ENCODE data around the gene PGAM2. TPM values are rescaled to one million over a fixed set of nuclear protein-coding genes. Genes with fewer than 3 reads are reported as not detected.

PGAM2 gene
- total RNA-seq, 1 experiment from 2014 or later: 2.9 TPM

DNA sequence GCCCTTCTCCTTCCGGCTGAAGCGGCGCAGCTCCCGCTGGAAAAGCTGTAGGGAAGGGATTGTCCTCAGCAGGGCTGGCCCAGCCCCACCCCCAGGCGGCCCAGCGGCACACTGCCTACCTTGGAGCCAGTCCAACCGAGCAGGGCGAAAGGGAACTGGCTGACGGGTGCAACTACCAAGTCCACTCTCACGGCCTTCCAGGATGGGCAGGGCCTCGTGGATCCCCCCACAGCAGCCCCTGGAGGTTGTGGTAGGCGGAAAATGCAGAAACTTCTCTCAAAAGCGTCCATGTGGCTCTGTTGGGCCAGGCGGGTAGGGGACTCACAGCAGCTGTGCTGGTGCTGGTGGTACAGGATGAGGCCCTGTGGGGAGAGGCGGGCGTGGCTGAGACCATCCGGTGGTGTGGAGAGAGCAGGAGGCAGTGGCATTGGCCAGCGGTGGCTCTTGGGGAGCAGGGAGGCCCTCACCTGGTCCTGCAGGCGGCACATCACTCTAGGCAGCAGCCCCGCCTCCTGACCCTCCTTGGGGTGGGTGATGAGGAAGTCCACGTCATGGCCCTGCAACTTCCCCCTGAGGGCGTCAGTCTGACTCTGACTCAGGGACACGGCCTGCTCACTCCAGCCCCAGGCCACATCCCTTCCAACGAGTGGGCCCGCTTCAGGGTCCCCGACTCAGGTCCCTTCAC is 8.4 kb upstream of the PGAM2 start:
- DNase-seq (ENCODE audit: low spot score): peak; percentile 48
- in situ Hi-C loops (cut with HindIII; ENCODE audit: low sequenced_read_pairs): no loop called here

DNA sequence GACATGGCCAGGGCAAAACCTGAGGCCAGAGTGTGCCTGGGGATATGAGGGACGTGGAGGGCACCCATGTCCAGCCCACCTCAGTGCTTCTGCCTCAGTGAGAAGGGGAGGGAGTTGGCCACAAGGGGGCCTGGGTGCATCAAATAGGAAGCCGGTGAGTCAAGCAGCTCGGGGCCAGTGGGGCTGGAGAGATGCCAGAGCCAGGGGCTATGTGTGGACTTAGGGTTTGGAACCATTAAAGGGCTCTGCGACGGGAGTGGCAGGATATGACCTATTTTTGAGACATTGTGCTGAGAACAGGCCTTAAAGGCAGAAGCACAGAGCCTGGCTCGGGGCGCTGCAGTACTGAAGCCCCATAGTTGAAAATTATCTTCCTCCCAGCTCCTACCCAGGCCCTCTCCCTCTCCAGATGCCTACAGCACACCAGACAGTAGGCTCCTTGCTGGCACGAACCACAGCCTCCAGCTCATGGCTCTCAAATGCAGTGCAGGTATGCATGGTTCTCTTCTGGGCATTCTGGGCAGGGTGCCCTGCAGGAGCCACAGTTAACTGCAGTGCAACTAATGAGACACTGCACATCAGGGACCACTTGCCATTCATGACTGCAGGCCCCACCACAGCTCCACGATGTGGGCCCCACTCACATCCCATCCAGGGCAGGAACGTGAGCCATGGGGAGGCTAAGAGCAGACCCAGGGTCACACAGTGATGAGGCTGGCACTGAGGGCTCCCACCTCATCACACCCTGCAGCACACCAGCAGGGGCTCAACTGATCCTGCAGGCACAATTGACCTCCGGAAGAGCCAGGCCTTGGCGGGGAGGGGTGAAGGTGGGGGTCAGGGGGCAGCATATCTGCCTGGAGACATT is 7.2 kb upstream of the PGAM2 start:
- peak; percentile 78 for DNase-seq (ENCODE audit: low spot score)
- in situ Hi-C loops (cut with HindIII; ENCODE audit: low sequenced_read_pairs): no loop called here

DNA sequence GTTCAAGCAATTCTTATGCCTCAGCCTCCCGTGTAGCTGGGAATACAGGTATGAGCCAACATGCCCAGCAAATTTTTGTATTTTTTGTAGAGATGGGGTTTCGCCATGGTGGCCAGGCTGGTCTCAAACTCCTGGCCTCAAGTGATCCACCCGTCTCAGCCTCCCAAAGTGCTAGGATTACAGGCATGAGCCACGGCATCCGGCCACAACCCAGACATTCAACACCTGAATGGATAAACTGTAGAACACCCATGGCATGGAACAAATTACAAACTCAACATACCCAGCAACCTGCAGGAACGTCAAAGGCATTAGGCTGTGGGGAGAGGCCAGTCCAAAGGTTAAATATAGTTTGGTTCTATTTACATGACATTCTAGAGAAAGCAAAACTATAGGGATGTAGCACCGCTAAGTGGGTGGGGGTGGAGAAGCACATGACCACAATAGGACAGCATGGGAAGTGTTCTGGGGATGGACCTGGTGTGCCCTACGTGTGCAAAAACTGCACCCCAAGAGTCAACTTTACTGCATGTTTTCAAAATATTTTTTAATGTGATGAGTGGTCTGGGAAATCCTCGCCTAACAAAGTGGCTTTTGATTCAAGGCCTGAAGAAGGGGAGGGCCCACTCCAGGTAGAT is 6.5 kb upstream of the PGAM2 start:
- in situ Hi-C loops (cut with HindIII; ENCODE audit: low sequenced_read_pairs): no loop called here
- no peak for DNase-seq (ENCODE audit: low spot score)

DNA sequence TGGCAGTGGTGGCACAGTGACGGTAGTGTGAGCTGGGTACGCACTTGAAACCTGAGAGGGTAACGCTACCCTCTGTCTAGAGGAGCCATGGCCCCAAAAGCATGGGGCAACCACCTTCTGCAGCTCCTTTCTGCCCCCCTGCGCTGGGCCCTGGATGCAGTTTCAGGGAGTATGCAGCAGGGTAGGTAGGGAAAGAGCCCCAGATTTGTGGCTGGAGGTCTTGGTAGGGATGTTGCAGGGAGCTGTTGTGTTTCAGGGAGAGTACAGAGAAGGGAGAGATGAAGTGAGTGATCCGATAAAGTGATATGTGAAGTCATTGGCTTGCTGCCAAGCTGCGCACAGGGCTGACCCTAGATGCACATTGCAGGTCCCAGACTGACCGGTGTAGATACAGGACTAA is 2.7 kb upstream of the PGAM2 start:
- DNase-seq (ENCODE audit: low spot score): no peak
- in situ Hi-C loops (cut with HindIII; ENCODE audit: low sequenced_read_pairs): no loop called here

DNA sequence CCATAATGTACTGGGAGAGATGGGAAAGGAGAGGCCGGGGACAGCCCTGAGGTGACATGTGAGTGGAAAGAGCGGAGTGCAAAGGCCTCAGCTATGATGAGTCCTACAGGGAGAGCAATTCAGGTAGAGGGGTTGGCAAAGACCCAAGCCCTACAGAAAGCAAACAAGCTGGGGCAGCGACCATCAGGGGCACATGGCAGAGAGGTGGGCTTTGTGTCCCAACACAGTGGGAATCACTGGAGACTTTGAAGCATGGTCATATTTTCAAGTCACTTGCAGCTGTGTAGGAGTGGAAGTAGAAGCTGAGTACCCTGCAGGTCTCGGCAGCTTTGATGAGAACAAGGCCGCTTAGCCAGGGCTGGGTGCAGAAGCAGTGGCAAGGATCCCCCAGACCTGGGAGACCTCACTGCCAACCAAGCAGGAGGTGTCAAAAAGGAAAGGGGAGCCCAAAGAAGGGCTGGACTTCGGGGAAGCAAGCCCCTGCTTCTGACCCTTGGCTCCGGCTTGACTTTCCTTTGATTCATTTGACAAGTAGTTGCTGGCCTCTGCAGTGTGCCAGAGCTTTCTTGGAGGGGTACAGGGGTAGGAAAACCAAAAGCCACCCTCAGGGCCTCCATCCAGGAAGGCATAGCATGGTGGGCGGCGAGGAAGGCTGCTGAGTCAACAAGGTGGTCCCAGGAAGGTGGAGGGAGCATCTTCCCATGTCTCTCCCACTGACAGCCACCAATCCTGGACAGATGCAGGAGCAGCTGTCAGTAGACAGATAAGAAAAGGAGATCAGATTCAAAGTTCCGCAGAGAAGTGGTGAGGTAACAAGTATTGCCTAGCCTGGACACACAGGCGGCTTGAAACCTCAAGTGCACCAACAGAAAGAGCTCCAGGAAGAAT is 1.9 kb upstream of the PGAM2 start:
- in situ Hi-C loops (cut with HindIII; ENCODE audit: low sequenced_read_pairs): no loop called here
- DNase-seq (ENCODE audit: low spot score): no peak

DNA sequence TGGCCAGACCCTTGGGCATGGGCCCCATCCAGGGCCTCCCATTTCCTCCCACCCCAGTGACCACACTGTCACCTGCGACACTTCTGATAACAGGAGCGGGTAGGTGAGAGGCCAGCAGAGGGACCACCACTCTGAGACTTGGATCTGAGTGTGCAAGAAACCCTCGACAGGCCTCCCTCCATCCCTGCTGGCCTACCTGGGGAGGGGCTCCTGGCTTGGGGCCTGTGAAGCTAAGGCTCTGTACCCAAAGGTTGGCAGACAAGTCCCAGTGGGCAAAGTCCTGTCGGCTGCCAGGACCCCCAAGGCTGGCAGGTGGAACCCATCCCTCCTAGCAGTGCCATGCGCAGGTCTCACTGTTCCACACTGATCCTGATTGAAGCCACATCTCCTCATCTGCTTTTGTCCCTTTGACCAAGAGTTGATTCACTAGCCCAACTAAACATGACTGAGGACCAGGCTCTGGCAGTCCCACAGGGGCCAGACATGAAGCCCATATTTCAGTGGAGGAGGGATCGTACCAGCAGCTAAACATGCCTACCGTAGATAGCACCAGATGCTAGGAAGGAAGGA is 1.2 kb upstream of the PGAM2 start:
- no peak for DNase-seq (ENCODE audit: low spot score)
- in situ Hi-C loops (cut with HindIII; ENCODE audit: low sequenced_read_pairs): no loop called here

DNA sequence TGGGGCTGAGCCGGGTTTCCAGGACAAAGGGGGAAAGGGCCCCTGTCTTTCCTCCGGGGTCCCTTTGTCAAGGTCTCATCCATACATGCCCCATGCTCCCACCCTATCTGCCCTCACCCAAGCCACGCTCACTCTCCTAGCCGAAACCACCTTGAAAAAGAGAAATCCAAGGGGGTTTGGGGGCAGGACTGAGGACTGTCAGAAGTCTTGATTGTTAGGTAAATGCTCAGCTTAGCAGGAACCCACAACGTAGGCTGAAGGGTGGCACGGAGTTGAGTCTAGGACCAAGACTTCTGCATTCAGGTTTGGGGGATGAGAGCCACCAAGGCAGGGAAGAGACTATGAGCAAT is 719 bp upstream of the PGAM2 start:
- in situ Hi-C loops (cut with HindIII; ENCODE audit: low sequenced_read_pairs): no loop called here
- no peak for DNase-seq (ENCODE audit: low spot score)

DNA sequence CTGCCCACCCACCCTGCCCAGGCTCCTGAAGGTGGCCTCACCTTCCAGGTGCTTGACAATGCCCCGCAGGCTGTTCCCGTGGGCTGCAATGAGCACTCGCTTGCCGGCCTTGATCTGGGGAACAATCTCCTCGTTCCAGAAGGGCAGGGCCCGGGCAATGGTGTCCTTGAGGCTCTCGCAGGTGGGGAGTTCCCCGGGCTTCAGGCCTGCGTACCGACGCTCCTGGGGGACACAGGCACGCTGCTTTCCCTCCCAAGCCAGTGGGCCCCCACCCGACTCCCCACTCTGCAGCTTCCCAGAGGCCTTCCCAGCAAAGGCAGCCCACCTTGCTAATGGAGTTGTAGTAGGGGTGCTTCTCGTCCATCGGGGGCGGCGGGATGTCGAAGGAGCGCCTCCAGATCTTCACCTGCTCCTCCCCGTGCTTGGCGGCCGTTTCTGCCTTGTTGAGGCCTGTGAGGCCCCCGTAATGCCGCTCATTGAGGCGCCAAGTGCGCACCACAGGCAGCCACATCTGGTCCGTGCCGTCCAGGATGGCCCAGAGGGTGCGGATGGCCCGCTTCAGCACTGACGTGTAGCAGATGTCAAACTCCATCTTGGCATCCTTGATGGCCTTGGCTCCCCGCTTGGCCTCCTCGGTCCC is 456 bp downstream of the PGAM2 start:
- DNase-seq (ENCODE audit: low spot score): no peak
- in situ Hi-C loops (cut with HindIII; ENCODE audit: low sequenced_read_pairs): no loop called here

DNA sequence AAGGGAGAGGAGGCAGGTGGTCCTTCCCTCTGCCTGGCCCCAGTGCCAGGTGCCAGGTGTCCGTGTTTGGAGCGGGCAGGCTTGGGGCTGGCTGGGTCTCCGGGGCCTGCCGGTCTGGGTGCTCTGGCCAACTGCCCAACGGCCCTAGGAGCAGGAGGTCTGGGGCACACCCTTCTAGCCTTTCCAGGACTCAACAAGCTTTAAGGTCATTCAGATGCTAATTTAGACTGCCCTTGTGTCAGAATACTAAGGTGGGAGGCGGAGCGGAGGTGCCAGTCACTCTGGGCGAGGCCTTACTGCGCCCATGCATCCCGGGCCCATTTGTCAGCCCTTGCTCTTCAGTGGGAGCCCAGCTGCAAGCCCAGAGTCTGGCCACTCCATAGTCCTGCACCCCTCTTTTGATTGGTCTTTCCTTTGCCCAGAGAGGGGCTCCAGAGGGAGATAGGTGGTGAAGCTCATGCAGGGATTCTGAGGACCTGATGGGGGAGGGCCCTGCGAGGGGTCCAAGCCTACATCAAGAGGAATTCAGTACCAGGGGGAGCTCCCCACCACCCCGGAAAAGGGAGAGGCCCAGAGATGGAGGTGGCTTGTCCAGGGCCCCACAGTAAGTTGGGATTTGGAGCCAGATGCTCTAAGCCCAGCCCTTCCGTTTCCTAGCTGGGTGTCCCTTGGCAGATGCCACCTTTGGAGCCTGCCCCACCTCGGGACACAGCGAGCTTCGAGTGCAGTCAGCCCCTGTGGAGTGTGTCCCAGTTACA is 1.3 kb downstream of the PGAM2 start:
- in situ Hi-C loops (cut with HindIII; ENCODE audit: low sequenced_read_pairs): no loop called here
- peak; percentile 54 for DNase-seq (ENCODE audit: low spot score)

DNA sequence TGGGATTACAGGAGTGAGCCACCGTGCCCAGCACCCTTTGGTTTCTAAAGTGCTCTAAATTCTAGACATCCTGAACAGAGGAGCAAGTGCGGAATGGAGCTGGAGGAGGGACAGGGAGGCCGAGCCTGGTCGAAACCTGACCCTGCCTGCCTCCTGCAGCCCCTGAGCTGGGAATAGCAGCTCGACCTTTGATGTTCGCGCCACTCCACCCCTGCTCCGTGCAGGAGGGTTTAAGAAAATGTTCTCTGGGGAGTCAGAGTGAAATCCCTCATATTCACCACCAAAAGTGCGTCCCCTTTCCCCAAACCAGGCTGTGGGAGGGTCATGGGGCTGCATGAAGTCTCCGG is 1.8 kb downstream of the PGAM2 start:
- in situ Hi-C loops (cut with HindIII; ENCODE audit: low sequenced_read_pairs): no loop called here
- no peak for DNase-seq (ENCODE audit: low spot score)

DNA sequence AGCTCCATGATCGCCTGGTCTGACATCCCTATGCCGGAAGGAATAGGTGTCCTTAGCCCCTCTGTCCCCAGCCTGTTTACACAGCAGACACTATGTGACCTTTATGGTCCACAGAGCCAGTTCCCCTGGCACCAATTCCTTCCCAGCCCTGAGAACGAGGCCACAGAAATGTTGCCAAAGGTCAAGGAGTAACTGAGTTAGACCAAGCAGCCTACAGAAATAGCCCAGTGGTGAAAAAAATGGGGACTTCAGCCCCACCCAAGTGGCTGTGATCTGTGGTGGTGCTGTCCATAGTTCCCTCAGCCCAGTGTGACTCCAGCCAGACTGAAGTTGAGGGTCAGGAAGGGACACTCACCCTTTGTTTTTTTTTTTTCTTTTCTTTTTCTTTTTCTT is 2.5 kb downstream of the PGAM2 start:
- in situ Hi-C loops (cut with HindIII; ENCODE audit: low sequenced_read_pairs): no loop called here

DNA sequence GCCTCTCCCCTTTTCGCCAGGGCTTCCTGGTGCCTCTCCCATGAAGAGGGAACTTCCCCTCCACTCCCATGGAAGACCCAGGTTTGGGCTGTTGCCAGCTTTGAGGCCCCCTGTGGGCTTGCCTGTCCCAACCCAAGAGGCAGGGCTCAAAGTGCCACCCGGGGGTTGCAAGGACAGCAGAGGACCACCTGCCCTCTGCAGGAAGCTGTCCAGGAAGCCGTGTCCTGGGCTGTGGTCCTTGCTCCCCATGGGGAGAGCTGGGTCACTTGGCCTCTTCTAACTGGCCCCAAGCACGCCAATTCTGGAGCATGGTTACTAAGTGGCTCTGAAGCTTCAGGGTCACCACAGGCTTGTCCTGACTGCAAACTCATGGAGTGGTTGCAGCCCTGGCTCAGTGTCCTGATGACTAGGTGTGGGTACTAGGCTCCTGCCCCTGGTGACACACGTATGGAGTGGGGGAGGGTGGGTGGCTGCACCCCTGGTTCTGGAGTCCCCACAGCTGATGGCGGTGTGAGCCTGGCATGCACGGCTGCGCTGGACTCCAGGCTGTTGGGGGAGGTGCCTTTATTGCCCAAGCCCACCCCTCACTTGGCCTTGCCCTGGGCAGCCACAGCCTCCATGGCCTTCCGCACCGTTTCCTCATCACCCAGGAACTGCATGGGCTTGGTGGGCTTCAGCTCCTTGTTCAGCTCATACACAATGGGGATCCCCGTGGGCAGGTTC is 3.0 kb downstream of the PGAM2 start:
- DNase-seq (ENCODE audit: low spot score): no peak
- in situ Hi-C loops (cut with HindIII; ENCODE audit: low sequenced_read_pairs): no loop called here

More for the DNA sequence above, 2.5 kb downstream of the PGAM2 start:
- DNase-seq (ENCODE audit: low spot score): no peak

DNA sequence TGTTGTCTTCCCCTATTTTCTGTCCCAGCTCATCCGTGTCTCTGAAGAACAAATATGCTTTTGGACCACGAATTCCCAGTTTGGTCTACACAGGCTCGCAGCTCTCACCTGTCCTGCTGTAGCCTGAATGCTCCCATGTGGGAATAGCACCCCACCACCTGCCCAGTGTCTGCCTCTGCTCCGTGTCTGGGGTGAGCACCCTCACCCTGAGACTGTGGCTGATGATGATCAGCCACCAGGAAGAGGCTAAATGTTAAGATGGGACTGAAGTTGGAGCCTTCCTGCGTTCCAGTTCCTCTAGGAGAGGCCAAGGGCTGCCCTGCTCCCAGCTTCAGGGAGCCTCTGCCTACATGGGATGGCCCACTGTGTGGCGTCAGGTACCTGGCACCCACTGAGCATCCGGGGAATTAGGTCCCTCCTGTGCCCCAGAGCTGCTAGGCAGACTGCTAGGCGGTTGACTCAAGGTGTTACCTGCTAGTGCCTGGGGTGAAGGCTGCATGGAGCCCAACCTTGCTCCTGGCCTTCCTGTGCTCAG is 3.7 kb downstream of the PGAM2 start:
- no peak for DNase-seq (ENCODE audit: low spot score)
- in situ Hi-C loops (cut with HindIII; ENCODE audit: low sequenced_read_pairs): no loop called here

DNA sequence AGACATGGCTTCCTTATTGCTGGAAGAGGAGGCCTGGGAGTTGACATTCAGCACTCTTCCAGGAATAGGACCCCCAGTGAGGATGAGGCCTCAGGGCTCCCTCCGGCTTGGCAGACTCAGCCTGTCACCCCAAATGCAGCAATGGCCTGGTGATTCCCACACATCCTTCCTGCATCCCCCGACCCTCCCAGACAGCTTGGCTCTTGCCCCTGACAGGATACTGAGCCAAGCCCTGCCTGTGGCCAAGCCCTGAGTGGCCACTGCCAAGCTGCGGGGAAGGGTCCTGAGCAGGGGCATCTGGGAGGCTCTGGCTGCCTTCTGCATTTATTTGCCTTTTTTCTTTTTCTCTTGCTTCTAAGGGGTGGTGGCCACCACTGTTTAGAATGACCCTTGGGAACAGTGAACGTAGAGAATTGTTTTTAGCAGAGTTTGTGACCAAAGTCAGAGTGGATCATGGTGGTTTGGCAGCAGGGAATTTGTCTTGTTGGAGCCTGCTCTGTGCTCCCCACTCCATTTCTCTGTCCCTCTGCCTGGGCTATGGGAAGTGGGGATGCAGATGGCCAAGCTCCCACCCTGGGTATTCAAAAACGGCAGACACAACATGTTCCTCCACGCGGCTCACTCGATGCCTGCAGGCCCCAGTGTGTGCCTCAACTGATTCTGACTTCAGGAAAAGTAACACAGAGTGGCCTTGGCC is 4.3 kb downstream of the PGAM2 start:
- in situ Hi-C loops (cut with HindIII; ENCODE audit: low sequenced_read_pairs): no loop called here
- no peak for DNase-seq (ENCODE audit: low spot score)

DNA sequence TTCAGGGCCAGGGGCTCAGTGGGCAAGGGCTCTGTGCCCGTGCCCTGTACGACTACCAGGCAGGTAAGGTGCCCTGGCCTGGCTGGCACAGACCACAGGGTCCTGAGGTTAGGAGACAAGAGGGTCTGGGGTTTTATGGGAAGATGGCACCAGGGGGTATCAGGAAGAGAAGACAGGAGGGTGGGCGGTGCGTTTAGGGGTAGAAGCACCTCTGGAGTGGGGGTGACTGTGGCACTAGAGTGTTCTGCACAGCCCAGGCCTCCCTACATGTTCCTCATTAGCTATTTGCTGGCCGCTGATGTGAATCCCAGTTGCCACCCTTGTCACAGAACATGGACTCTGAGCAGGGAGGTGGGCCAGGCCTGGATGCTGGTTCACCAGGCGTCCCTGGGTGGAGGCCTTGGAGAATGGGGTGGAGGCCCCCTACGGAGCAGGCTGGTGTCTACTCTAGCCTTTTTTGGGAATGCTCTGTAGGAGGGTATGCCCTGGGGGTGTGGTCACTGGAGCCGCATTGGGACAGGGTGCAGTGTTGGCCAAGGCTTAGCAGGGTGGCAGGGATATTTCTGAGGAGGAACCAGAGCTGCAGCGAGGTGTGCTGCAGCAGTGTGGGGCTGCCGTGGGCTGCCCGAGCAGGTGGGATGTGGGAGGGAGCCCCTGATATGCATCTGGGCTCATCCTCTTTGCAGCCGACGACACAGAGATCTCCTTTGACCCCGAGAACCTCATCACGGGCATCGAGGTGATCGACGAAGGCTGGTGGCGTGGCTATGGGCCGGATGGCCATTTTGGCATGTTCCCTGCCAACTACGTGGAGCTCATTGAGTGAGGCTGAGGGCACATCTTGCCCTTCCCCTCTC is 5.0 kb downstream of the PGAM2 start:
- in situ Hi-C loops (cut with HindIII; ENCODE audit: low sequenced_read_pairs): no loop called here
- no peak for DNase-seq (ENCODE audit: low spot score)

Measured in G401 (cell line).